22Rv1 (cell line): ENCODE measurements around the gene SPTLC2.

Experiments used
- H3K27ac ChIP-seq: fragments of 450-650 bp; 2 replicates; pipeline ENCODE4 v1.5.1; 2017
- ZFX ChIP-seq: fragments of 450-650 bp; IDR thresholded peaks from 2 replicates; pipeline ENCODE4 v1.6.1; 2017; ENCODE audit warnings: antibody characterized with exemption, borderline replicate concordance
- TF ChIP-seq, protein P1 (sequence below): fragments of 450-650 bp; IDR thresholded peaks from 2 replicates; pipeline ENCODE4 v1.5.1; 2017; ENCODE audit warnings: mild to moderate bottlenecking

Gene SPTLC2

DNA sequence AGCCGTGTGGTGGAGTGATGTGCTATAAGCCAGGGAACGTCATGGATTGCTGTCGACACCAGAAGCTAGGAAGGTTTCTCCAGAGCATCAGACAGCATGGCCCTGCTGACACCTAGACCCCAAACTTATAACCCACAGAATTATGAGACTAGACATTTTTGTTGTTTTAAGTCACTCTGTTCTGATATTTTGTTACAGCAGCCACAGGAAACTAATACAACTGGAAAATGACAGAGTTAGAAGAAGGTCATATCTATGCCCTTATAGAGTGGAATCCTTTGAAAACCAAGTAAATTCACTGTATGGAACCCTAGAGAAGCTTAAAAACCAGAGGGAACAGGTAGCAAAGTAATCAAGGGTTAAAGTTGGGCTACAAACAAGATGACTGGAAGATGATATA lies 42.5 kb downstream of the SPTLC2 start:
- H3K27ac ChIP-seq = no peak overlapping the region
- TF ChIP-seq, protein P1, sequence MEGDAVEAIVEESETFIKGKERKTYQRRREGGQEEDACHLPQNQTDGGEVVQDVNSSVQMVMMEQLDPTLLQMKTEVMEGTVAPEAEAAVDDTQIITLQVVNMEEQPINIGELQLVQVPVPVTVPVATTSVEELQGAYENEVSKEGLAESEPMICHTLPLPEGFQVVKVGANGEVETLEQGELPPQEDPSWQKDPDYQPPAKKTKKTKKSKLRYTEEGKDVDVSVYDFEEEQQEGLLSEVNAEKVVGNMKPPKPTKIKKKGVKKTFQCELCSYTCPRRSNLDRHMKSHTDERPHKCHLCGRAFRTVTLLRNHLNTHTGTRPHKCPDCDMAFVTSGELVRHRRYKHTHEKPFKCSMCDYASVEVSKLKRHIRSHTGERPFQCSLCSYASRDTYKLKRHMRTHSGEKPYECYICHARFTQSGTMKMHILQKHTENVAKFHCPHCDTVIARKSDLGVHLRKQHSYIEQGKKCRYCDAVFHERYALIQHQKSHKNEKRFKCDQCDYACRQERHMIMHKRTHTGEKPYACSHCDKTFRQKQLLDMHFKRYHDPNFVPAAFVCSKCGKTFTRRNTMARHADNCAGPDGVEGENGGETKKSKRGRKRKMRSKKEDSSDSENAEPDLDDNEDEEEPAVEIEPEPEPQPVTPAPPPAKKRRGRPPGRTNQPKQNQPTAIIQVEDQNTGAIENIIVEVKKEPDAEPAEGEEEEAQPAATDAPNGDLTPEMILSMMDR = no peak
- TF ChIP-seq ZFX = no peak

DNA sequence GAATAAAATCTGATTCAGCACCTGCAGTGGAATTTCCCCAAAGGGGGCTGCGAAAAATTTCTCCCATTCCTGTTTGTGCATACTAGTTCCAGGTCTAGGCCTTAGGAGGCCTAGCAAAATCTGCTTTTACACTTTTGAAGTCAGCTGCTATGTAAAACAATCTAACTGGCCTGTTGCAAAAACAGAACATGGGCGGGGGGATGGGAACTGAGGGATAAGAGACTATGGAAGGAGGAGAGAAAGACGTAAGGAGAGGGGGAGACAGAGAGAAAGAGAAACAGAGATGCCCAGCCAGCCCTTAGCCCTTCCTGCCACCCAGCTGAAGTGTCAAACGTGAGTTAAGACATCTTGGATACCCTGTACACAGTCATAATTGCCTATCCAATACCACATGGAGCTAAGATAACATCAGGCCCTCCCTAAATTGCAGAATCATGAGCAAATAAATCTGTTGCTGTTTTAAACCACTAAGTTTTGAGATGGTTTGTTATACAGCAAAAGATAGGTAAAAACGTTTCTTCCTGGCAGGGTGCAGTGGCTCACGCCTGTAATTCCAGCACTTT lies 45.6 kb downstream of the SPTLC2 start:
- H3K27ac ChIP-seq = no peak overlapping the region
- TF ChIP-seq, protein P1 = no peak

DNA sequence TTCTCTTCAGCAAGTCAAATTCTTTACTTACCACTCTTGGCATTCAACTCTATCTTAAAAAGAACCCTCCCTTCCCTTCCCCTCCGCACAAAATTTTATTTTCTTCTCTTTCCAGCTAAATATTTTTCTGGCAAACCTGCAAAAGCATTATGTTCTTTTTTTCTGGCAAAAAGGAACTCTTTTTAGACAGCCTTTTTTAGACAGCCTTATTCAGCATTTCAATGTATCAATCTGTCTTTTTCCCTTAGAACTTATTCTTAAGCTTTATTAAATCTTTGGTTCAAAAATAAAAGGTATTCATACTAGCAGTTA lies 50.5 kb downstream of the SPTLC2 start:
- H3K27ac ChIP-seq = no peak overlapping the region
- TF ChIP-seq, protein P1 = no peak
- TF ChIP-seq ZFX = no peak

DNA sequence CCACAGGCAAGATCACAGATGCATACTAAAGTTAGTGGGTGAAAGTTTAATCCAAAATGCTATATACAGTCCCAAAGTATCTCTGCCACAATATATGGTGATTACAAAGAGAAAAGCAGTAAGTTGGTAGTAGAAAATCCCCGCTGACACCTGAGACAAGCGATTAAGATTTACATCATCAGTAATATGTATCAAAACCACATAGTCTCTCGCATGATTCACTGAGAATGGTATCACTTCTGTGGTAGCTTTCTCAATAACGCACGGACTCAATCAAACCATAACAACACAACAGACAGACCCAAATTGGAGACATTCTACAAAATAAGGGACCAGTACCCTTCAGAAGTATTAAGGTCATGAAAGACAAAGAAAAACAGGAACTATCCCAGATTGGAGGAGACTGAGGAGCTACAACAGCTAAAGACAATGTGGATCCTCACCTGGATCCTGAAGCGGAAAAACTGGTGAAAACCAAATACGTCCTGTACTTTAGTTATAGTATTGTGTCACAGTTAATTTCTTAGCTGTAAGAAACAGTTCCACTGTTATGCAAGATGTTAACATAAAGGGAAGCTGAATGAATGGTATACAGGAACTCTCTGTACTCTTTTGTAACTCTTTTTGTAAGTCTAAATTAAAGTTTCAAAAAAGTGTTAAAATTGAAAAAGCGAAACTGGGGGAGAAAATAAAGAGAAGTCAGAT lies 51.0 kb downstream of the SPTLC2 start:
- TF ChIP-seq, protein P1 = no peak
- no peak for TF ChIP-seq ZFX
- no peak overlapping the region for H3K27ac ChIP-seq

DNA sequence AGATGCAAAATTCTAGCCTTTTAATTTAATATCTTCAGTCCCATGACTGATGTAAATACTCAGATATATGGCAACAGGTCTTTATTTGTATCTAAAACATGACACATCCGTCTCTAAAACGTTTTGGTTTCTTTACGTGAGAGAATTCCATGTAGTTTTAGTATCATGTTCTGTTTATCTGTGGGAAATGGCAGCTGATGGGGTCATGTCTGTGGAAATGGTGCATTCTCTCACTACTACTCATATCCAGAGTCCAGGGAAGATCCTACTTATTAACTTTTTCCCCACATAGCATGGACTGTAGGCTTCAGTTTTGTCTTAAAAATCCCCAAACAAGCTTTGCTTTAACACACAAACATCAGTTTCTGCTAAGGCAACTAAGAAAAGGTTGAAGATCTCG lies 53.8 kb downstream of the SPTLC2 start:
- 0 out of 2 replicates have a peak overlapping the region, but pooled peaks have one; percentile 31 for H3K27ac ChIP-seq
- TF ChIP-seq, protein P1 = no peak
- TF ChIP-seq ZFX = no peak

DNA sequence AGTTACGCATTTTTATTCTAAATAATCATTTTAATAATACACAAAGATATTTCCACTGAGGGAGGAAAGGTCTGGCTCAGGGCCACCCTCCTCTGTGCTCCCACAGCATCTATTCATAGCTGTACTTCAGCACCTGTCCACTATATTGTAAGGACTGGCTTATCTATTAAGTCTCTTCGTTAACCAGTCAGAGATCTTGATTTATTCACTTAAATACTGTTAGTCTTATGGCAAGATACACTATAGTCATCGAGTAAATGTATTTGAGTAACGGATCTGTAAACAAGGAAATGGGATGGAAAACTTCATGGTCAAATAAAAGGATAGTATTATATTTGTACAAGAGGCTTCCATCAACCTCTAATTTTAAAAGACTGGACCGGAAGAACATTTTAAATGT lies 54.6 kb downstream of the SPTLC2 start:
- peak overlapping the region; percentile 31; the same call in 1 of the 2 replicates for H3K27ac ChIP-seq
- TF ChIP-seq ZFX = no peak
- TF ChIP-seq, protein P1 = no peak

DNA sequence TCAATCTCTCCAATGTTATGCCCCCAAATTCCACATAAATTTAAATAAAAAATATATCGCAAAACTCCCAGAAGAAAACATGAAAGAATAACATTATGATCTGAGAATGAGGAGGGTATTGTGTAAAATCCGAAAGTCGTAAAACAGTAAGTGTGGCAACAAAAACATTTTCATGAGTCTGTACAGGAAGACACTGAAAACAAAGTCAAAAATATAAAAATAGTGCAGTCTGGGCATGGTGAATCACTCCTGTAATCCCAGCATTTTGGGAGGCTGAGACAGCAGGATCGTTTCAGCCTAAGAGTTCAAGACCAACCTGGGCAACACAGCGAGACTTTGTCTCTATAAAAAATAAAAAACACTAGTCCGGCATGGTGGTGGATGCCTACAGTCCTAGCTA lies 57.1 kb downstream of the SPTLC2 start:
- TF ChIP-seq ZFX = no peak
- TF ChIP-seq, protein P1 = no peak
- H3K27ac ChIP-seq = no peak overlapping the region
